NCI-H69 (cell line): ENCODE measurements around the gene PSENEN.
"Not testable (repeated sequence)": the region's sequence is repeated elsewhere in the genome, so short reads cannot be mapped to it uniquely, and the experiment has no call there.

ENCODE experiments used
- DNase-seq: peaks from one replicate; lab custom pipeline; 2025; lab: John Stamatoyannopoulos, UW

PSENEN gene

DNA sequence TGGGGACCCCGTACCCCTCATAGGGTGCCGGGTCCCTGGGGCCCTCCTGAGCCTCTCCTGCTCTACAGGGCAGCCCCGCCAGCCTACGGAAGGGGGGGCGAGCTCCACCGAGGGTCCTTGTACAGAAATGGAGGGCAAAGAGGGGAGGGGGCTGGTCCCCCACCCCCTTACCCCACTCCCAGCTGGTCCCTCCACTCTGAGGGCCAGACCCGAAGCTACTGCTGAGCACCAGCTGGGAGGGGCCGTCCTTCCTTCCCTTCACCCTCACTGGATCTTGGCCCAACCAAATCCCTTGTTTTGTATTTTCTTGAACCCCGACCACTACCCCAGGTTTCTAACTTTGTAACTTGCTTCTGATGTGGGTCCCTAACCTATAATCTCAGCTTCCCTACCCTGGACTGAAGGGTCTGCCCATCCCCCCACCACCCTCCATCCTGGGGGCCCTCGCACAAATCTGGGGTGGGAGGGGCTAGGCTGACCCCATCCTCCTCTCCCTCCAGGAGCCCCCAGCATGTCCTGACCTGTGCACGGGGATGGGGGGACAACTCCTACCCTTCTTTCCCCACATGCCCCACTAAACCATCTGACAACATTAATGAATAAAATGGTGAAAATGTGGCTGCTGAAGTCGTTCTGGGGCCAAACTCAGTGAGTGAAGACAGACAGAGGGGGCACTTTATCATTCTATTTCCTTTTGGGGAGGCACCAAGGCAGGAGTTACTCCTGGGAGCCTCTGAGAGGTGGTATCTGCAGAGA is 42.9 kb downstream of the PSENEN start:
- DNase-seq, result no peak

DNA sequence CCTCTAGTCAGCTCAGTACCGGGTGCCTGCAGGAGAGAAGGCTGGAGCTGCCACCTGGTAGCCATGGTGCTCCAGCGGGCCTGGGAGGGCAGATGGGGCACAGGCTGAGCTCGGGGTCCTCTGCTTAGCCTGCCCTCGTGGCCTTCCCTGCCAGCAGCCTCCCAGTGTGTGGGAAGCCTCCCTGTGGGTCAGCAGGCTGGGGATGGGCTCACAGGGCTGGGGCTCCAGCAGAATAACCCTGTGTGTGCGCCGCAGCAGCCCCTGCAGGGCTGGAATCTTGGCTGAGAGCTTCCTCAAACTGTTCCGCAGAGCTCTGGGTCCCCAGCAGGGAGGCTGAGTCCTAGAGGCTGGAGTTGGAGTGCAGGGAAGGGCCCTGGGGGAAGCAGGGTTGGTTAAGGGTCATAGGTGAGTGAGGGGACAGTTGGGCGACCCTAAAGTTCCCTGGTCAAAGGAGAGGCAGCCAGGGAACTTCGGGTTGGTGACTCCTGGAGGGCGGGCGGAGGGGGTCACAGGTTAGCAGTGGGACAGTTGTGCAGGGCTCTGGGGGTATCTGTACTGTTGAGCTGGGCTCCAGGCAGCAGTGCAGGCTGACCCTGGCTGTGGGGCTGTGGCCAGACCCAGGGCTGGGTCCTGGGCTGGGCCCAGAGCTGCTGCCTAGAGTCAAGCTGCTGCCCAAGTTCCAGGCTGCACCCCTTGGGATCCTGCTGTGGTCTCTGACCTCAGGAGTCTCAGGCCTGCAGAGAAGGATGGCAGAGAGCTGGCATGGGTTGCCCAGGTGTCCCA is 43.9 kb downstream of the PSENEN start:
- no peak for DNase-seq

DNA sequence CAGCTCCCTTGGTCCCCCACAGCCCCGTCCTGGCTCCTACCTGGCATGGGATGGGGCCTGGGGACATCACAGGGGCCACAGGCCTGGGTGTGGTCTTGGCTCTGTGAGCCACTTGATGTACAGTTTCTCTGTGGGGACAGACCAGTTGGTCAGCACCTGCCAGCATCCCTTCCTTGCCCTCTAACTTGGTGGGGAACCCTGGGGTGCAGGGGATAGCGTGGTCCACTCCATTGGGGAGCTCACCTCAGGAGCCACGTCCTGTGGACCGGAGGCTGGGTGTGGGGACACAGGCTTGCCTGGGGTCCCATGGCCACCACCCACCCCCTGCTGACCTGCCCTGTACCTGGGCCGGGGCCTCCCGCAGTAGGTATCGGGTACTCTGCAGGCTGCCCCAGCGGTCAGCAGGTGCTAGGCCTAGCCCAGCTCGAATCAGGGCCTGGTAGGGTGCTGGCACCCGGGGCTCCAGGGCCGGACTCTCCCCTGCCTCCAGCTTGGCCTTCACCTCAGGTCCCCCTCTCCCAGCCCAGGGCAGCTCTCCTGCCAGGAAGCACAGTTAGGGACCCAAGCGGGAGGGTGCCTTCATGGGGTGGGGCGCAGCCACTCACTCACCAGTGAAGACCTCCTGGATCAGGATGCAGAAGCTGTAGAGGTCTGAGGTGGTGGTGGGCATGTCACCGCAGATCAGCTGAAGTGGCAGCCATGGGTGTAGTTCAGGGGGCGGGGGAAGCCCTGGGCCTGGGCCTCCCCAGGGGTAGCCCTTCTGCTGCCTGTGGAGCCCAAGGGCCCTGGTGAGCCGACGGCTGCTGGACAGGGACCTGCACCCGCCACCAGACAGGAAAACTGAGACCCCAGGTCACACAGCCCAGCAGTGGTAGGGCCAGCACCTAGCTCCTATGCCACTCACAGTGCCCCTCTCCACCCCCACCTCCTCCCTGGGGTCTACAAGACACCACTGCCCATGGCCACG is 44.8 kb downstream of the PSENEN start:
- no peak for DNase-seq

DNA sequence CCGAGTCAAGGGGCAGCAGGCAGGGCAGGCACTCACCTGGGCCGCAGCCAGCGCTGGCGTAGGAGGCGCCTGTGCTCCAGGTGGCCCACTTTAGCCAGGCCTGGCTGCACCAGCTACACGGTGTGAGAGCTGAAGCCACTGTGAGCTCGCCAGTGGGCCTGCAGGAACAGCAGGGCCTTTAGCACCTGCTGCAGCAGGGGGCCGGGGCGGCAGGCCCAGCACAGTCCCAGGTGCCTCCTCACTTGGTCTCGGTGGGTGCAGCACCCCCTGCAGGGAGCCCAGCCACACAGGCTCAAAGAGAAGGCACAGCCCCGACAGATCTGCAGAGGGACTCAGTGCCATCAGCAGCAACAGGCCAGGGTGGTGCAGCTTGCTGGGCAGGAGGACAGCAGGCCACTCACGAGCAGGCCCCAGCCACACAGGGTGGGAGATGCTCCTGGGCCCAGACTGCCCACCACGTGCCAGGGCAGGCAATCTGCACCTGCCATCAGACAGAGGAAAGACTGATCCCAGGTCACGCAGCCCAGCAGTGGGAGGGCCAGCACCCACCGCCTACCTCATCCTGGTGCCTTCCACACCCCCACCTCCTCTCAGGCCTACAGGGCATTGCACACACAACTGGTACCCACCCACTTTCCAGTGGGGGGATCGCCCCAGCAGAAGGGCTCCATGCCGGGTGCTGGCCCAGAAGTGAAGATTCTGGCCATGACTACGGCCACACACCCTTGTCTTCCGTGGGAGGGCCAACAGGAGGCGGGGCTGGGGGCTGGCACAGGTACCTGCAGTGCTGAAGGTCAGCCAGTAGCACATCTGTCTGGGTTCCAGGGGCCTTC is 45.7 kb downstream of the PSENEN start:
- peak; percentile 35 for DNase-seq

DNA sequence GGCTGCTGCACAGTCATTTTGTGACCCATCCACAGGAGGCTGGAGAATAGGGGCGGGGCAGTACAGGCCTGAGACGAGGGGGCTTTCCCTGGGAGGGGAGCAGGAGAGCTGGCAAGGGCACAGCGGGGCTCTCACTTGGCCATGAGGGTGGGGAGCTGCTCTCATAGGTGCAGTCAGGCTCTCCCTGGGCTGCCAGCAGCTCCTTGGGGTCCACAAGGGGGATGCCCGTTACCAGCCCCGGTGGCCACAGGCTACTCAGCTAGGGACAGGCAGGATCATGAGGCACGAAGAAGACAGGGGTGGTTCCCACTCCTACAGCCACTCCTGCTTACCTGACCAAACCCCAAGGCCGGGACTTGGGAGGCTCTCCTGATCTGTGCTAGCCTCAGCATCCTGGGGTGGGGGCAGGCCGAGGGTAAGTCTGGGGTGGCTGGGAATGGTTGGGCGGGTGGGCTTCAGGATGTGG is 46.4 kb downstream of the PSENEN start:
- no peak for DNase-seq

DNA sequence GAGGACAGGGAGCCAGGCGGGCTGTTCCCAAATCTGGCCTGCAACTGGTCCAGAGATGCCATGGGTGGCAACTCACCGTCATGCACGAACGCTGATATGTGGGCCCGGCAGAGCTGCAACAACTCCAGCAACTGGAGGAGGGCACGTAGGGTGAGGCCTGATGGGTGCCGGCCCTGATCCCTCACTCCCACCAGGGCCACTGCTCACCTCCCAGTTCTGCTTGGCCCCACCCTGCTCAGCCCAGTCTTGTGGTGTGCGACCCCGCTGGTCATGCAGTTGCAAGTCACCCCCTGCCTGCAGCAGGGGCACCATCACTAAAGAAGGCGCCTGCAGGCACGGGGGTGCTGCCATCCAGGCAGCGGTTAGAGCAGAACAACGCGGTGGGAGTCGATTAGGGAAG is 46.9 kb downstream of the PSENEN start:
- no peak for DNase-seq

DNA sequence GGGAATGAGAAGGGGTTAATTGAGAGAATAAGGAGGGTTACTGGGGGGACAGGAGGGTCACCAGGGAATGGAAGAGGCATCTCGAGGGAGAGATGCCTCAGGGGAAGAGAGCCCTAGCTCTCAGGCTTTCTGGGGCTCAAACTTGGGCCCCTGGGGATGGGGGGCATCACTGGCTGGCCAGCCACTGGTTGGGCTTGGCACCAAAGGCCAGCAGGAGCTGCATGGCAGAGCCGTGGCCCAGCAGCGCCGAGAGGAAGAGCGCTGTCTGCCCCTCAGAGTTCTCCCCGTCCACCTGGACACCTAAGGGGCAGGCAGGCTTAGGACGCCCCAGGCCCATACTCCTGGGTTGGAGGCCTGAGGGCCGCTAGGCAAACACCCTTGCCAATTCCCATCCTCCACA is 47.4 kb downstream of the PSENEN start:
- no peak for DNase-seq

DNA sequence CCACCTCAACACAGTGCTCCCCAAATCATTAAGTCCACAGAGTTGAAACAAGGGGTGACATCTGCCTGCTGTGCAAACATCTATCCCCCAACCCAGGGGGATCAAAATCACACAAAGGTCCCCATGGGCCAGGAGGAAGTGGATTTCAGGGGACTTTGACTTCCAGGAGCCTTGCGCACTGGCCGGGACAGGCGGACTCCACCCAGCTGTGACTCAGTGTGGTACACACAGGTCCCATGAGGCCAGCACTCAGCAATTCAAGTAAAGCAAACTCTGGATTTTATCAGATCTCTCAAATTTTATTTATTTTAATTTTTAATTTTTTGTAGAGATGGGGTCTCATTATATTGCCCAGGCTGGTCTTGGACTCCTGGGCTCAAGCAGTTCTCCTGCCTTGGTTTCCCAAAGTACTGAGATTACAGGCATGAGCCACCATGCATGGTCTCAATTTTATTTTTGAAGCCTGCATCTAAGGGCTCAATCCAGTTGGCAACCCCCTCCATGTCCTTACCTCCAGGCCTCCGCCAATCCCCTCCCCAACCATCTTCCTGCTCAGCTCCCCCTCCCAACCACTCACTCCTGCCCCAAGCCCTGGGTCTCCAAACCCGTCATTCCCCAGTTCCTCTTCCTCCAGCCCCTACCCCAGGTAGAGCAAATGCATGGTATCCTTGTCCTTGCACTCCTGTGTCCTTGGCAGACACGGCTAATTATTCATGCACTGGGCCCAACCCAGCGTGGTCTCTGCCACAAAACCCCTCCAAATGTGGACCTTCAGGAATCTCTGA is 48.1 kb downstream of the PSENEN start:
- no peak for DNase-seq

DNA sequence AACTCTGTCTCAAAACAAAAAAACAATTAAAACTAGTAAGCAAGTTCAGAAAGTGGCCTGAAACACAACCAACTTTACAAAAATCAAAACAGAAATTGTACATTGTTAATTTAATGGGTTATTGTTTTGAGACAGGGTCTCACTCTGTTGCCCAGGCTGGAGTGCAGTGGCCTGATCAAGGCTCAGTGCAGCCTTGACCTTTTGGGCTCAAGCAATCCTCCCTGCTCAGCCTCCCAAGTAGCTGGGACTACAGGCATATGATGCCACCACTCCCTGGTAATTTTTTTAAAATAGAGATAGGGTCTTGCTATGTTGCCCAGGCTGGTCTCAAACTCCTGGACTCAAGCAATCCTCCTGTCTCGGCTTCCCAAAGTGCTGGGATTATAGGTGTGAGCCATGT is 50.1 kb downstream of the PSENEN start:
- not testable (repeated sequence) for DNase-seq
